ENCODE measurements around the gene CCDC192.

CCDC192 gene

GRCh38 chr5:127975961-127976360 is 272.8 kb downstream of the CCDC192 start:
- no peak for DNase-seq (ENCODE audit: low read depth in 2 of 2, low spot score in 1 of 2)

DNA sequence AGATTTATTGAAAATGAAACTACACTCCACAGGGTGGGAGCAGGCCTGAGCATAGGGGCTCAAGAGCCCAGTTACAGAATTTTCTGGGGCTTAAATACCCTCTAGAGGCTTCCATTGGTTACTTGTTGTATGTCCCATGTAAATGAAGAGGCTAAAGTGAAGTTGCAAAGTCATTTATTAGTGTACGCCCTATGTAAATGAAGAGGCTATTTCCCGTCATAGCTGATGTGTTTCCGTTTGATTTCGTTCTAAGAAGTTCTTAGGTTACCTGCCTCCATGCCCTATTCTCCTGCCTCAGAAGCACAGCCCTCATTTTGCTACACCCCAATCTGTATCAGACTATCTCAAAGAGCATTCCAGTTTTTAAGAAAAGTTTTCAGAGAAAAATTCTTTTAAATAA is 273.3 kb downstream of the CCDC192 start:
- DNase-seq (ENCODE audit: low read depth in 2 of 2, low spot score in 1 of 2), result no peak

GRCh38 chr5:127976991-127977717 is 274.0 kb downstream of the CCDC192 start:
- no peak for DNase-seq (ENCODE audit: low read depth in 2 of 2, low spot score in 1 of 2)

- no peak for DNase-seq (ENCODE audit: low read depth in 2 of 2, low spot score in 1 of 2)
Measured at GRCh38 chr5:127978738-127979300, 275.6 kb downstream of the CCDC192 start.

- DNase-seq (ENCODE audit: low read depth in 2 of 2, low spot score in 1 of 2), result no peak
Measured at GRCh38 chr5:127979475-127979874, 276.3 kb downstream of the CCDC192 start.

GRCh38 chr5:127980843-127981242 is 277.7 kb downstream of the CCDC192 start:
- DNase-seq (ENCODE audit: low read depth in 2 of 2, low spot score in 1 of 2), result no peak

DNA sequence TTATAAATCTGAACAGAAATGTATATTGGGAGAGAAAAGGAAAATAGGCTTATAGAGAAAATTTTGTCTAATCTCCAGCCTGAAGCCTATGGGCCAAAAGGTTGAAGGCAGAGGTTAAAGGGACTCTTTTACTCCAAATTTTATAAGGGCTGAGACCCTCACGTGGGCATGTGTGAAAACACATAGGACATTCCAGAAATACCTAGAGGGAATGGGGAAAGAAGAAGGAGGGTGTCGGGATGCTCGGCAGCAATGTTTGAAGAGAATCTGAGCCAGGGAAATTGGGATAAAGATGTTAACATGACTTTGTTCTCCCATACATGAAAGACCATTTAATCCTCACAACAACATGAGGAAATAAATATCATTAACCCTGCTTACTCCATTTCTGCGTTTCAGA is 278.3 kb downstream of the CCDC192 start:
- DNase-seq (ENCODE audit: low read depth in 2 of 2, low spot score in 1 of 2), result no peak

- no peak for DNase-seq (ENCODE audit: low read depth in 2 of 2, low spot score in 1 of 2)
Measured at GRCh38 chr5:127985811-127986325, 282.7 kb downstream of the CCDC192 start.

DNA sequence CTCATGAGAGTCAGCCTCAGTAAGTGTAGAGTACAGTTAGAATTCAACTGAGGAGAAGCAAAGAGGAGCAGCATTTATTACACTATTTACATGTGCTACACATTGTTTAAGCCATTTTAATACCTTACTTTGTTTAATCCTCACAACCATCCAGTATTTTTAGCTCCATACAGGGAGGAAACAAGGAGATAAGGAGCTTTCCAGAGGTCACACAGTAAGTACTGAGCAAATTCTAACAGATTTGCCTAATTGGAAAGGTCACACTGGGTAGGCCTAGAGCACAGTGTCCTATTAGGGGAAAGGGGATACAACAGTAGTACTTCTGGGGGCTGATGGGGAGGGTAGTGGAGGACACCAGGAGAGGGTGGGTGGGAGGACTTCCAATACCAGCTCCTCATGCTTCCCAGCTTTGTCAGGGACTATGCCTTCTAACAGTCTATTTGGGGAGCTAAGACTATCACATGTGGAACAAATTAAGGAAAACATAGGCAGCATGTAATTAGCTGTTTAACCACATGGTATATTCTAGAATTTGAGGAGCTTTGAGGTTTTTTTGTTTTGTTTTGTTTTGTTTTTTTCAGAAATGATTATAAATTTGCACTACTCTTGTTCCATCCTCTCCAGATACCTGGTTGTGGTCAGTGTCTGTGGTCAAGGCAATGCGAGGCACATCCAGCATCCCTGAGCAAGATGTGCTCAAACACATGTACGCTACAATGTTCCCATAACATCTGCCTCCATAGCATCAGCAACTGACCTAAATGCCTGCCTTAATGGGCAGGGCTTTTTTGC is 284.4 kb downstream of the CCDC192 start:
- no peak for DNase-seq (ENCODE audit: low read depth in 2 of 2, low spot score in 1 of 2)

GRCh38 chr5:127988146-127988760 is 285.1 kb downstream of the CCDC192 start:
- DNase-seq (ENCODE audit: low read depth in 2 of 2, low spot score in 1 of 2), result no peak

All from stimulated activated CD8-positive, alpha-beta memory T cell treated with anti-CD3 and anti-CD28 coated beads, Interleukin-4, amount 100 ng/mL, for 4 hours (primary cell).